CD14-positive monocyte (primary cell): ENCODE results near the gene DCAF8L2. TPM values are rescaled to one million over a fixed set of nuclear protein-coding genes. Genes with fewer than 3 reads are reported as not detected.
"Not testable (repeated sequence)": the region's sequence is repeated elsewhere in the genome, so short reads cannot be mapped to it uniquely, and the experiment has no call there.

Experiments
- DNase-seq, 3 donors: peaks; one replicate each; pipeline ENCODE4 v3.0.0-alpha.2; 2011 to 2022
- H2AFZ ChIP-seq: 2 replicates; pipeline ENCODE4 v1.6.0; 2012; ENCODE audit warnings: mild to moderate bottlenecking, low read depth, low read length, inconsistent platforms; ENCODE audit not compliant: insufficient read depth, poor library complexity, severe bottlenecking
- H3K27ac ChIP-seq, 2 donors: 1 replicate in 1 of 2; 2 replicates in 1 of 2; pipeline ENCODE4 v1.5.1; 2012 to 2013; ENCODE audit warnings: low read length in 2 of 2, control low read depth in 1 of 2, inconsistent platforms in 1 of 2, low read depth in 1 of 2, mild to moderate bottlenecking in 1 of 2
- H3K27me3 ChIP-seq, 2 donors: one replicate each; pipeline versions ENCODE4 v1.6.0 to v1.6.1; 2011 to 2013; ENCODE audit warnings: low read length in 2 of 2; ENCODE audit not compliant: control insufficient read depth in 2 of 2, insufficient read depth in 2 of 2
- H3K36me3 ChIP-seq, 2 donors: replicated peaks in 1 of 2; 1 replicate in 1 of 2; 2 replicates in 1 of 2; pipeline versions ENCODE4 v1.5.1 to v1.6.1; 2012 to 2013; ENCODE audit warnings: low read length in 2 of 2, control low read depth in 1 of 2, inconsistent platforms in 1 of 2, mild to moderate bottlenecking in 1 of 2; ENCODE audit not compliant: insufficient read depth in 2 of 2, control insufficient read depth in 1 of 2
- H3K4me1 ChIP-seq, 2 donors: 1 replicate in 1 of 2; 2 replicates in 1 of 2; pipeline versions ENCODE4 v1.5.1 to v1.6.1; 2012 to 2013; ENCODE audit warnings: low read length in 2 of 2, control low read depth in 1 of 2, inconsistent platforms in 1 of 2, mild to moderate bottlenecking in 1 of 2, moderate library complexity in 1 of 2; ENCODE audit not compliant: insufficient read depth in 2 of 2, control insufficient read depth in 1 of 2
- H3K4me2 ChIP-seq: replicated peaks from 2 replicates; pipeline ENCODE3; 2012; ENCODE audit warnings: low read length, moderate library complexity, mild to moderate bottlenecking; ENCODE audit not compliant: poor library complexity, severe bottlenecking; ENCODE audit errors: extremely low read depth
- H3K4me3 ChIP-seq, 3 experiments: fragments of 200-600 bp in 1 of 3; sonication (generic) in 1 of 3; replicated peaks in 1 of 3; 1 replicate in 2 of 3; 2 replicates in 1 of 3; pipeline ENCODE4 v1.5.1; 2011 to 2013; ENCODE audit warnings: low read length in 3 of 3, mild to moderate bottlenecking in 3 of 3, control low read depth in 2 of 3, low read depth in 2 of 3, inconsistent platforms in 1 of 3, moderate library complexity in 1 of 3
- H3K79me2 ChIP-seq: 2 replicates; pipeline ENCODE4 v1.6.0; 2012; ENCODE audit warnings: mild to moderate bottlenecking, control low read depth, inconsistent platforms, low read length, moderate library complexity; ENCODE audit not compliant: insufficient read depth
- H3K9ac ChIP-seq: 2 replicates; pipeline ENCODE4 v1.6.0; 2017; ENCODE audit warnings: low read length, mild to moderate bottlenecking; ENCODE audit not compliant: insufficient read depth, poor library complexity, severe bottlenecking
- H3K9me3 ChIP-seq, 2 donors: replicated peaks in 1 of 2; 1 replicate in 1 of 2; 2 replicates in 1 of 2; pipeline versions ENCODE4 v1.5.1 to v1.6.1; 2012 to 2013; ENCODE audit warnings: low read length in 2 of 2, control low read depth in 1 of 2; ENCODE audit not compliant: control insufficient read depth in 1 of 2, insufficient read depth in 1 of 2
- H4K20me1 ChIP-seq: 2 replicates; pipeline ENCODE4 v1.6.0; 2012; ENCODE audit warnings: mild to moderate bottlenecking, low read length, control low read depth, moderate library complexity; ENCODE audit not compliant: insufficient read depth
- H3K27ac Mint-ChIP-seq, 7 donors: one replicate each; pipeline ENCODE4 v1.8.0; 2020; ENCODE audit warnings: mild to moderate bottlenecking in 7 of 7, mixed read lengths in 7 of 7, moderate library complexity in 6 of 7, inconsistent platforms in 2 of 7
- H3K27me3 Mint-ChIP-seq, 3 donors: one replicate each; pipeline ENCODE4 v1.8.0; 2021 to 2022; ENCODE audit warnings: low read depth in 3 of 3, mild to moderate bottlenecking in 3 of 3, mixed read lengths in 3 of 3, moderate library complexity in 3 of 3, inconsistent platforms in 1 of 3
- H3K36me3 Mint-ChIP-seq, 2 donors: one replicate each; pipeline ENCODE4 v1.8.0; 2020; ENCODE audit warnings: mixed read lengths in 2 of 2, inconsistent platforms in 1 of 2, mild to moderate bottlenecking in 1 of 2
- H3K4me1 Mint-ChIP-seq: one replicate; pipeline ENCODE4 v1.8.0; 2020; ENCODE audit warnings: mild to moderate bottlenecking, mixed read lengths
- H3K4me3 Mint-ChIP-seq, 2 donors: one replicate each; pipeline ENCODE4 v1.8.0; 2020; ENCODE audit warnings: mild to moderate bottlenecking in 2 of 2, mixed read lengths in 2 of 2, moderate library complexity in 1 of 2
- H3K9me3 Mint-ChIP-seq, 7 donors: one replicate each; pipeline ENCODE4 v1.8.0; 2020 to 2022; ENCODE audit warnings: mixed read lengths in 7 of 7, mild to moderate bottlenecking in 6 of 7, moderate library complexity in 6 of 7, inconsistent platforms in 2 of 7
- WGBS: methylation state at CpG from one replicate; pipeline ENCODE4 v1.1.5; 2013; ENCODE audit warnings: missing lambda C conversion rate; ENCODE audit not compliant: insufficient coverage; 5-methylcytosine and 5-hydroxymethylcytosine counted together
- intact Hi-C, 2 donors: fragments of 100-400 bp; cut with micrococcal nuclease; formaldehyde crosslinking; loops; one replicate each; pipeline versions ENCODE4 v1.15.0 to v1.15.1; 2023
- polyA plus RNA-seq, 3 donors: library from polyadenylated mRNA; depleted of rRNA in 1 of 3; unstranded in 2 of 3; stranded (reverse) in 1 of 3; fragments of 300-500 nt in 2 of 3; fragments of >200 nt in 1 of 3; fragmentation: Illumina TruSeq in 2 of 3; gene quantifications; 1 replicate in 2 of 3; 2 replicates in 1 of 3; pipeline ENCODE4 v1.2.3, GENCODE V29; 2012 to 2021
- TF ChIP-seq, protein P1 (sequence below): fragments of 200-600 bp; IDR thresholded peaks from one replicate; pipeline ENCODE4 v1.8.0; 2022; ENCODE audit warnings: antibody characterized with exemption, mild to moderate bottlenecking

DCAF8L2 gene
- polyA plus RNA-seq, 3 donors: not detected

GRCh38 chrX:27680726-27681125 lies 90.6 kb downstream of the DCAF8L2 start:
- H4K20me1 ChIP-seq: no peaks in the 10 kb centered on the region
- Mint-ChIP-seq H3K27me3 (peaks cover 0 to 1% (median 0%) of the 10 kb centered on the region in 3 donors), H3K27ac (no peak overlapping the region), H3K36me3 (no peaks in the 10 kb centered on the region), H3K9me3 (no peaks in the 10 kb centered on the region), H3K4me1 (no peaks in the 10 kb centered on the region), H3K4me3 (no peak overlapping the region)
- no peaks in the 10 kb centered on the region for H3K79me2 ChIP-seq
- no peak overlapping the region for H3K4me2 ChIP-seq
- no peak overlapping the region for H3K9ac ChIP-seq
- no peak overlapping the region for H3K27ac ChIP-seq
- no peak overlapping the region for H2AFZ ChIP-seq
- H3K9me3 ChIP-seq: no peaks in the 10 kb centered on the region
- no peaks in the 10 kb centered on the region for H3K4me1 ChIP-seq
- no peak overlapping the region for H3K4me3 ChIP-seq
- no CpG with 5 or more reads among the region's 1 CpG for WGBS
- TF ChIP-seq, protein P1, sequence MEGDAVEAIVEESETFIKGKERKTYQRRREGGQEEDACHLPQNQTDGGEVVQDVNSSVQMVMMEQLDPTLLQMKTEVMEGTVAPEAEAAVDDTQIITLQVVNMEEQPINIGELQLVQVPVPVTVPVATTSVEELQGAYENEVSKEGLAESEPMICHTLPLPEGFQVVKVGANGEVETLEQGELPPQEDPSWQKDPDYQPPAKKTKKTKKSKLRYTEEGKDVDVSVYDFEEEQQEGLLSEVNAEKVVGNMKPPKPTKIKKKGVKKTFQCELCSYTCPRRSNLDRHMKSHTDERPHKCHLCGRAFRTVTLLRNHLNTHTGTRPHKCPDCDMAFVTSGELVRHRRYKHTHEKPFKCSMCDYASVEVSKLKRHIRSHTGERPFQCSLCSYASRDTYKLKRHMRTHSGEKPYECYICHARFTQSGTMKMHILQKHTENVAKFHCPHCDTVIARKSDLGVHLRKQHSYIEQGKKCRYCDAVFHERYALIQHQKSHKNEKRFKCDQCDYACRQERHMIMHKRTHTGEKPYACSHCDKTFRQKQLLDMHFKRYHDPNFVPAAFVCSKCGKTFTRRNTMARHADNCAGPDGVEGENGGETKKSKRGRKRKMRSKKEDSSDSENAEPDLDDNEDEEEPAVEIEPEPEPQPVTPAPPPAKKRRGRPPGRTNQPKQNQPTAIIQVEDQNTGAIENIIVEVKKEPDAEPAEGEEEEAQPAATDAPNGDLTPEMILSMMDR: no peak
- intact Hi-C loops: no loop called here
- DNase-seq: no peak
- no peaks in the 10 kb centered on the region for H3K27me3 ChIP-seq
- H3K36me3 ChIP-seq: no peaks in the 10 kb centered on the region

DNA sequence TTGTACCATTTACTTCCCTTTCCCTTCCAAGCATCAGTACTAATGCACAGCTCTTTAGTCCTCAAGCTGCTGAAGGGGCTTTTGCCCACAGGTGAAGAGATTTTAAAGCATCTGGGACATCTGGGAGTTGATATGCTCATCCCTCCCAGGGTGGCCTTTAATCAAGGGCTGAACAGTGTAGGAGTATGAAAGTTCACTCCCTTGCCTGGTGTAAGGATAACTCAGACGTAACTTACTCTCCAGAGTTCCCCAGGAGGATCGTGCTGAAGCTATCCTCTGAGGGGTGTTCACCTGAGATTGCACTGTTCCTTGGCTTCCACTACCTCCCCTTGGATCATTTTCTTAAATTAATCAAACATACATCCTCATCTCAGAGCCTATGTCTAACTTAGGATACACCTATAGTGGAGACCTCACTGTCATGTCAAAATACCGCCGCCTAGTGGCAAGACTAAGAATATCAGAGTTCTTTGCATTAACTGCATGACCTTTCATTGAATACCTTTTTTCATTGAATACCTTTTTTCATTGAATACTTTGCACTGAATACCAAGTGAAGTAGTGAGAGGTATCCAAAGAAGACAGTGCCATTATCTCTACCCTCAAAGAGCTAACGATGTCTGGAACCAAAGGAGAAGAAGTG lies 93.5 kb downstream of the DCAF8L2 start:
- WGBS: no CpG with 5 or more reads among the region's 5 CpGs
- H3K36me3 ChIP-seq, H3K79me2 ChIP-seq, H3K4me1 Mint-ChIP-seq, intact Hi-C loops, H3K4me1 ChIP-seq, H3K4me3 ChIP-seq, H3K36me3 Mint-ChIP-seq, H2AFZ ChIP-seq, H3K27me3 ChIP-seq, H3K4me3 Mint-ChIP-seq, H3K9me3 ChIP-seq, H3K27ac ChIP-seq, H3K9ac ChIP-seq, H3K27ac Mint-ChIP-seq, H4K20me1 ChIP-seq, H3K4me2 ChIP-seq, DNase-seq, H3K27me3 Mint-ChIP-seq, H3K9me3 Mint-ChIP-seq: not testable (repeated sequence)
- TF ChIP-seq, protein P1: peak; percentile 18
